AG10803 (cell line): Measurements from ENCODE around the gene COPS7B.

ENCODE experiments used
- DNase-seq: peaks from one replicate; pipeline ENCODE4 v3.0.0; 2010; ENCODE audit warnings: low read depth
- H3K4me3 ChIP-seq: 2 replicates; pipeline ENCODE4 v1.5.1; 2011; ENCODE audit warnings: mild to moderate bottlenecking, low read length, control low read depth
- TF ChIP-seq, protein P1 (sequence below): conservative IDR thresholded peaks from 2 replicates; pipeline ENCODE4 v1.5.1; 2011; ENCODE audit warnings: mild to moderate bottlenecking, low read length, control low read depth, inconsistent platforms

The COPS7B gene

DNA sequence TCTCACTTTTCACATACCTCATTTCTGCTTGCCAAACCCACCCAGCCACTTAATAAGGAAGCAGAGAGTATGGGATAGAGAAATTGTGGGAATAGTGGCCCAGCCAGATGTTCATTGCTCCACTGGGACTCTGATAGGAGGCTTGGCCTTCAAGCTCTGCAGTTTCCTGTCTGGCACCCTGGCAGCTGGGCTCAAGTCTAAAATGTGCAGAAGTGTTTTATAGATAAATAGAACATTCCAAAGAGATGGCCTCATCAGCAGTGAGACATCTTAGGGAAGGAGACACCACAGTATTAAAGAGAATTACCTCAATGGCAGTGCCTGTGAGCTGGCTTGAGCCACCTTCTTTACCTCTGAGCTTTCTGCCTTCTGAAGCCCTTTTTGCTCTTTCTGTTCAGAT is 24.7 kb downstream of the COPS7B start:
- H3K4me3 ChIP-seq: no peak overlapping the region
- peak; percentile 86 for DNase-seq
- TF ChIP-seq, protein P1, sequence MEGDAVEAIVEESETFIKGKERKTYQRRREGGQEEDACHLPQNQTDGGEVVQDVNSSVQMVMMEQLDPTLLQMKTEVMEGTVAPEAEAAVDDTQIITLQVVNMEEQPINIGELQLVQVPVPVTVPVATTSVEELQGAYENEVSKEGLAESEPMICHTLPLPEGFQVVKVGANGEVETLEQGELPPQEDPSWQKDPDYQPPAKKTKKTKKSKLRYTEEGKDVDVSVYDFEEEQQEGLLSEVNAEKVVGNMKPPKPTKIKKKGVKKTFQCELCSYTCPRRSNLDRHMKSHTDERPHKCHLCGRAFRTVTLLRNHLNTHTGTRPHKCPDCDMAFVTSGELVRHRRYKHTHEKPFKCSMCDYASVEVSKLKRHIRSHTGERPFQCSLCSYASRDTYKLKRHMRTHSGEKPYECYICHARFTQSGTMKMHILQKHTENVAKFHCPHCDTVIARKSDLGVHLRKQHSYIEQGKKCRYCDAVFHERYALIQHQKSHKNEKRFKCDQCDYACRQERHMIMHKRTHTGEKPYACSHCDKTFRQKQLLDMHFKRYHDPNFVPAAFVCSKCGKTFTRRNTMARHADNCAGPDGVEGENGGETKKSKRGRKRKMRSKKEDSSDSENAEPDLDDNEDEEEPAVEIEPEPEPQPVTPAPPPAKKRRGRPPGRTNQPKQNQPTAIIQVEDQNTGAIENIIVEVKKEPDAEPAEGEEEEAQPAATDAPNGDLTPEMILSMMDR: no peak

DNA sequence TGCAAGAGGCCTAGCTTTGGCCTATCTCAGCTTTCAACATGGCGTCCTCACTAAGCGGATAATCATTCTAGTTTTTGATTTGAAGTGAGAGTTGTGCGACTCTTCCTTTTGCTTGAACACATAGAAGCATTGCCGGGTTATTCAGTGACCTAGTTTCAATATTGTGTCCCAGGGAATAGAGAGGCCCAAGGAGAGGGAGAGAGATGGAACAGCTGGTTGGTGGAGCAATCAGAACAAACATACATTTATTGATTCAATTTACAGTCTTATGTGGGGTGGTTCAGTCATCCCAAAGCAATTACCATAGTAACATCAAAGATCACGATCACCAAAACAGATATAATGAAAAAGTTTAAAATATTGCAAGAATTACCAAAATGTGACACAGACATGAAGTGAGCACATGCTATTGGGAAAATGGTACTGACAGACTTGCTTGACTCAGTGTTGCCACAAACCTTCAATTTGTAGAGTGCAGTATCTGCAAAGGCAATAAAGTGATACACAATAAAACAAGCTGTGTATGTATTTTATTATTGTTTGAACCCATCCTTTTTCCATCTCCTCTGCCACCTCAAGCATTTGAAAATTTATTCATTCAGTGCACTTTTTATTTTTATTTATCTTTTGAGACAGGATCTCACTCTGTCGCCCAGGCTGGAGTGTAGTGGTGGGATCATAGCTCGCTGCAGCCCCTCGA is 30.2 kb downstream of the COPS7B start:
- H3K4me3 ChIP-seq: no peak overlapping the region
- DNase-seq: no peak
- TF ChIP-seq, protein P1: no peak

DNA sequence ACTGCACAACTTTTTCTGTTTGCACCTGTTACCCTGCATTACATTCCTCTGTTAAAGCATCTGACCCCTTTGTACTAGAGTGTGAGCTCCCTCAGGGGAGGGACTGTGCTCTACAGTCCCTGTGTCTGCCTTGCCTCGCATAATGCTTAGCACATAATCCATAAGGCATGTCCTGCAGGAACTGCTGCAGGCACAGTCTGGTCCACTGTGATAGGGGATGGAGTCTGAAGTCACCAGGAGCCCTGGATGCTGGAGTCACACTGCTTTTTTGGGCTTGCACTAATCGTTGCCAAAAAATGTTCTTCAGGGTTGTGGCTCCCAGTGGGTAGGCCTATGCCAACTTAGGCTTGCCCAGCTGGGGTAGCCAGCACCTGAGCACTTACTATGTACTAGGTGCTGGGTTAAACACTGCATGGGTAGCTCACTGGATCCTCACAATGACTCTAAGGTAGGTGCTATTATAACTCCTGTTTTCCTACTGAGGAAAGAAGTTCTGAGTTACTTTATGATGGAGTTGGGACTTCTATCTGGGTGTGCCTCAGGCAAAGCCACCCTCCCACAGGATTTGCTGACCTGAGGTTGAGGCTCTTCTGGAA is 33.3 kb downstream of the COPS7B start:
- no peak overlapping the region for H3K4me3 ChIP-seq
- TF ChIP-seq, protein P1: no peak
- DNase-seq: no peak

DNA sequence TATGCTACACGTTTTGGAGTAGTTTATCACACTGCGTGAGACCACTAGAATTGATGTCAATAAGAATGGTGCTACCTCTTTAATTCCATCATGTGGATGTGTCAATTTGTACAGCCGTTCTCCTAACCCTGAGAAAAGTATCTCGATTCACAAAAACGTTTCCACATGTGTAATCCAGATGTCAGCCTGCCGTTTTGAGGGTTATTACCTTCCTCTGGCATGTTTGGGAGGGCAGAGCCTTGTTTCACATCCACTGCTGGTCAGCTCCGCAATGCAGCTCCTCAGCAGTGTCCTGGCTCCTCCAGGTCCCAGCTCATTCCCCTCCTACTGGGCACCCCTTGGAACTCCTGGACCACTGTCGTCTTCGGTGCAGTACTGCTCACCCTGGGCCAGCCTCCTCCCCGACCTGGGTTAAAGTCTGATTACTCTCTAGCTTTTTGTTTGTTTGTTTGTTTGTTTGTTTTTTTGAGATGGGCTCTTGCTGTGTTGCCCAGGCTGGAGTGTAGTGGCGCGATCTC is 34.6 kb downstream of the COPS7B start:
- TF ChIP-seq, protein P1: no peak
- no peak overlapping the region for H3K4me3 ChIP-seq
- DNase-seq: peak; percentile 42

DNA sequence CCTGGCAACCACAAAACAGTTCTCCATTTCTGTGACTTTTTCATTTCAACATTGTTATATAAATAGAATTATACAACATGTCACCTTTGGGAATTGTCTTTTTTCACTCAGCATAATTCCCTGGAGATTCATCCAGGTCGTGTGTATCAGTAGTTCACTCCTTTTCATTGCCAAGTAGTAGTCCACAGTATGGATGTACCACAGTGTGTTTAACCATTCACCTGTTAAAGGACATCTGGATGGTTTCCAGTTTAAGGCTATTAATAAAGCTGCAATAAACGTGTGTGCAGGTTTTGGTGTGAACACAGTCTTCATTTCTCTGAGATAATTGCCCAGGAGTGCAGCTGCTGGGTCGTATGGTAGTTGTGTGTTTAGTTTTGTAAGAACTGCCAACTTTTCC is 35.7 kb downstream of the COPS7B start:
- H3K4me3 ChIP-seq: no peak overlapping the region
- no peak for DNase-seq
- TF ChIP-seq, protein P1: no peak

DNA sequence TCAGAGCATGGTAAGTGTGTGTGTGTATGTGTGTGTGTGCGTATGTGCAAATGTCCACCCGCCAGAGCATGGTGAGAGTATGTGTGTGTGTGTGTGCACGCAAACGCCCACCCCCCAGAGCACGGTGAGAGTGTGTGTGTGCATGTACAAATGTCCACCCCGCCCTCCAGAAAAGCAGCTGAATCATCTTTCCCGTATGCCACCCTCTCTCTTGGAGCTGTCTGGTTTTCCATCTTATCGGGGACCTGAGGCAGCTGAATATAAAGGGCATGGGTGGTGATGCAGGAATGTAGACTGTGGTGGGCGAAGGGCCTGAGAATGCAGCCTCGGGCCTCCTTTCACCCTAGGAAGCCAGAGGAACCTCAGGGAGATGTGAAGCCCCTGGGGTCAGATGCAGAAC is 66.9 kb downstream of the COPS7B start:
- no peak for DNase-seq
- H3K4me3 ChIP-seq: no peak overlapping the region
- TF ChIP-seq, protein P1: no peak

DNA sequence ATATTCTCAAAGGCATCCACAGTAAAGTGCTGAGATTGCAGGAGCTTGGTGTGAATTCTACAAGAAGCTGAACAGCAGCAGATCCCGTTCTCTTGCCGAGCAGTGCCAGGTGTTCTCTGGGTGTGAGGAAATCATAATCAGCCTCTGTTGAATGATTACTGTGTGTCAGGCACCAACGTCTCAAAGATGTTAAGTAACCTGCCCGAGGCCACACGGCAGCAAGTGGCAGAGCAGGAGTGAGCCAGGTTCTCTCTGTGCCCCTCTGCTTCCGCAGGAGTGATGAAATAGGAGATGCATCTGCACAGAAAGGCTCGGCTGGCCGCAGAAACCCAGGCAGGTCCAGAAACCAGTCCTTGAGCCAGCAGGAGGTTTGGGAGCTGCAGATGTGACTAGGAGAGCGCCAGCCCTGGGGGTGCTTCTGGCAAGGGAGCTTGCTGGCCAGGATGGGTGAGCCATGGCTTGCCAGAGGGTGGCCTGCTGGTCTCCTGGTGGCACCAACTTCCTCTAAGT is 68.4 kb downstream of the COPS7B start:
- no peak overlapping the region for H3K4me3 ChIP-seq
- no peak for DNase-seq
- TF ChIP-seq, protein P1: no peak
